Uterus (tissue), 4 donors: ENCODE measurements around the gene SNAPC4. TPM values are rescaled to one million over a fixed set of nuclear protein-coding genes. Genes with fewer than 3 reads are reported as not detected.

Experiments
- DNase-seq, 2 donors: peaks; one replicate each; pipeline ENCODE4 v3.0.0-alpha.2; 2019 to 2020
- H3K27ac ChIP-seq, 2 donors: fragments of 200-600 bp; sonication (generic); 1 replicate in 1 of 2; 2 replicates in 1 of 2; pipeline ENCODE4 v1.5.1; 2016 to 2018
- H3K27me3 ChIP-seq, 2 donors: fragments of 200-600 bp; sonication (generic); one replicate each; pipeline ENCODE4 v1.5.1; 2018 to 2019; ENCODE audit warnings: control low read depth in 1 of 2
- H3K36me3 ChIP-seq, 2 donors: fragments of 200-600 bp; sonication (generic); one replicate each; pipeline ENCODE4 v1.5.1; 2019; ENCODE audit warnings: control low read depth in 1 of 2
- H3K4me1 ChIP-seq, 2 donors: fragments of 200-600 bp; sonication (generic); one replicate each; pipeline ENCODE4 v1.5.1; 2018 to 2019; ENCODE audit warnings: control low read depth in 1 of 2
- H3K4me3 ChIP-seq, 2 donors: fragments of 200-600 bp; sonication (generic); 1 replicate in 1 of 2; 2 replicates in 1 of 2; pipeline ENCODE4 v1.5.1; 2018 to 2019; ENCODE audit warnings: mild to moderate bottlenecking in 1 of 2
- H3K9me3 ChIP-seq, 2 donors: fragments of 200-600 bp; sonication (generic); one replicate each; pipeline ENCODE4 v1.5.1; 2019; ENCODE audit warnings: control low read depth in 1 of 2
- CTCF ChIP-seq, 4 experiments: fragments of 200-600 bp in 2 of 4; fragments of 450-650 bp in 2 of 4; sonication (generic) in 2 of 4; IDR thresholded peaks; one replicate each; pipeline ENCODE4 v1.5.1; 2016 to 2019; ENCODE audit warnings: antibody characterized with exemption in 4 of 4, mild to moderate bottlenecking in 2 of 4, moderate library complexity in 1 of 4
- POLR2A ChIP-seq, 2 donors: fragments of 450-650 bp; IDR thresholded peaks; one replicate each; pipeline ENCODE4 v1.6.1; 2016; ENCODE audit warnings: antibody characterized with exemption in 2 of 2, mild to moderate bottlenecking in 1 of 2, moderate library complexity in 1 of 2
- intact Hi-C: fragments of 100-400 bp; cut with DNase I; formaldehyde crosslinking; loops from one replicate; pipeline ENCODE4 v1.15.1; 2023; ENCODE audit warnings: low total_unique reads
- total RNA-seq, 4 donors: library from RNA; depleted of rRNA in 3 of 4; stranded (reverse); fragments of >200 nt in 3 of 4; gene quantifications; one replicate each; pipeline versions ENCODE4 v1.1.0 to v1.2.4, GENCODE V29; 2014 to 2023
- donor health status: DM: yes; HTN: yes; CAD: no.

The SNAPC4 gene
- total RNA-seq, 4 donors from 2014 or later: 0.51 to 12.5 (median 7.7) TPM

GRCh38 chr9:136437430-136437829 is 37.5 kb upstream of the SNAPC4 start:
- H3K4me1 ChIP-seq: peaks cover 0 to 12% of the 10 kb centered on the region in 2 donors
- TF ChIP-seq CTCF (IDR thresholded peaks at IDR 0.05) (no peak), POLR2A (IDR thresholded peaks at IDR 0.05) (no peak)
- DNase-seq: no peak
- H3K9me3 ChIP-seq: no peaks in the 10 kb centered on the region
- no peaks in the 10 kb centered on the region for H3K27me3 ChIP-seq
- no peak overlapping the region for H3K27ac ChIP-seq
- intact Hi-C loops: no loop called here
- H3K36me3 ChIP-seq: no peaks in the 10 kb centered on the region
- H3K4me3 ChIP-seq: peak overlapping the region in 1 of 2 donors; percentile 80

- Histone ChIP-seq H3K27ac (no peak overlapping the region), H3K4me1 (peaks cover 0 to 12% of the 10 kb centered on the region in 2 donors), H3K4me3 (no peak overlapping the region), H3K9me3 (no peaks in the 10 kb centered on the region), H3K27me3 (no peaks in the 10 kb centered on the region), H3K36me3 (no peaks in the 10 kb centered on the region)
- no peak for DNase-seq
- TF ChIP-seq POLR2A (IDR thresholded peaks at IDR 0.05) (no peak), CTCF (IDR thresholded peaks at IDR 0.05) (no peak)
- intact Hi-C loops: no loop called here
Observed at GRCh38 chr9:136436055-136436634, 36.2 kb upstream of the SNAPC4 start.

- H3K4me3 ChIP-seq: no peak overlapping the region
- H3K27me3 ChIP-seq: no peaks in the 10 kb centered on the region
- H3K9me3 ChIP-seq: no peaks in the 10 kb centered on the region
- H3K36me3 ChIP-seq: no peaks in the 10 kb centered on the region
- no peak overlapping the region for H3K27ac ChIP-seq
- intact Hi-C loops: no loop called here
- DNase-seq: no peak
- no peak for TF ChIP-seq POLR2A (IDR thresholded peaks at IDR 0.05)
- no peak for TF ChIP-seq CTCF (IDR thresholded peaks at IDR 0.05)
- peaks cover 0 to 12% of the 10 kb centered on the region in 2 donors for H3K4me1 ChIP-seq
Observed at GRCh38 chr9:136434580-136435169, 34.7 kb upstream of the SNAPC4 start.

- Histone ChIP-seq H3K9me3 (no peaks in the 10 kb centered on the region), H3K4me3 (no peak overlapping the region), H3K27me3 (no peaks in the 10 kb centered on the region), H3K4me1 (peaks cover 0 to 12% of the 10 kb centered on the region in 2 donors), H3K36me3 (no peaks in the 10 kb centered on the region), H3K27ac (no peak overlapping the region)
- intact Hi-C loops: no loop called here
- no peak for DNase-seq
- TF ChIP-seq POLR2A (IDR thresholded peaks at IDR 0.05): no peak
- no peak for TF ChIP-seq CTCF (IDR thresholded peaks at IDR 0.05)
Observed at GRCh38 chr9:136433849-136434579, 34.0 kb upstream of the SNAPC4 start.
